HCT116 (cell line): ENCODE measurements around the gene SLC27A2. TPM values are rescaled to one million over a fixed set of nuclear protein-coding genes. Genes with fewer than 3 reads are reported as not detected.

Experiments
- ATAC-seq: fragments of 200-7000 bp; cut with Tn5 transposase; 2 replicates; pipeline ENCODE4 v1.9.1; 2020; ENCODE audit warnings: mild to moderate bottlenecking, moderate library complexity
- BruUV-seq: library from RNA; stranded (reverse); fragments of 400-500 nt; replicated peaks from 2 replicates; lab custom pipeline; 2021; lab: Mats Ljungman, UMichigan
- CTCF ChIA-PET: fragments of 300-600 bp; sonication (Branson Sonifier 250); formaldehyde crosslinking; loops from one replicate; lab custom pipeline; 2021; ENCODE audit warnings: antibody characterized with exemption; lab: Charles Lee
- POLR2A ChIA-PET: fragments of 300-600, 350-600 bp; sonication (Branson Sonifier 250); formaldehyde crosslinking; loops from one replicate; lab custom pipeline; 2021; ENCODE audit warnings: antibody characterized with exemption; lab: Charles Lee
- RAD21 ChIA-PET, 2 experiments: fragments of 300-600 bp; sonication (Branson Sonifier 250); formaldehyde crosslinking; loops; one replicate each; lab custom pipeline; 2023; ENCODE audit warnings: low total read pairs in 2 of 2; ENCODE audit not compliant: uncharacterized antibody in 2 of 2, unreplicated experiment in 2 of 2, low non-redundant PET in 1 of 2; lab: Charles Lee
- DNase-seq: peaks from one replicate; pipeline ENCODE4 v3.0.0-alpha.2; 2010; ENCODE audit warnings: low read depth, low spot score
- H2AFZ ChIP-seq: fragments of 200-600 bp; shearing (Covaris generic), sonication (generic); 2 replicates; pipeline ENCODE4 v1.6.1; 2017; ENCODE audit warnings: low read depth, mixed run types, mixed read lengths, antibody characterized with exemption, low read length; ENCODE audit not compliant: poor library complexity, severe bottlenecking
- H3K27ac ChIP-seq: 2 replicates; pipeline ENCODE4 v1.5.1; 2012; ENCODE audit warnings: low read depth, low read length
- H3K27me3 ChIP-seq: fragments of 200-600 bp; sonication (generic); 2 replicates; pipeline ENCODE4 v1.6.1; 2016; ENCODE audit warnings: mixed run types, low read length, mixed read lengths; ENCODE audit not compliant: insufficient read depth
- H3K36me3 ChIP-seq, 2 experiments: fragments of 200-500 bp in 1 of 2; fragments of 200-600 bp in 1 of 2; sonication (Bioruptor generic) in 1 of 2; sonication (generic) in 1 of 2; 2 replicates each; pipeline versions ENCODE4 v1.5.1 to v1.6.1; 2014 to 2016; ENCODE audit warnings: low read length in 2 of 2, inconsistent platforms in 1 of 2, mixed read lengths in 1 of 2, mixed run types in 1 of 2; ENCODE audit not compliant: insufficient read depth in 2 of 2, control insufficient read depth in 1 of 2
- H3K4me1 ChIP-seq, 2 experiments: fragments of 200-600 bp in 1 of 2; sonication (generic) in 1 of 2; 2 replicates each; pipeline versions ENCODE4 v1.5.1 to v1.6.1; 2012 to 2017; ENCODE audit warnings: low read length in 2 of 2, inconsistent platforms in 1 of 2, mild to moderate bottlenecking in 1 of 2, mixed read lengths in 1 of 2, mixed run types in 1 of 2, moderate library complexity in 1 of 2; ENCODE audit not compliant: insufficient read depth in 2 of 2, control insufficient read depth in 1 of 2
- H3K4me2 ChIP-seq: fragments of 200-600 bp; sonication (generic); 2 replicates; pipeline ENCODE4 v1.6.1; 2017; ENCODE audit warnings: mixed run types, low read length, mixed read lengths
- H3K4me3 ChIP-seq, 2 experiments: fragments of 200-600 bp in 1 of 2; sonication (generic) in 1 of 2; replicated peaks in 1 of 2; 2 replicates each; pipeline ENCODE4 v1.5.1; 2011 to 2016; ENCODE audit warnings: low read length in 2 of 2, control low read depth in 1 of 2, low read depth in 1 of 2, mild to moderate bottlenecking in 1 of 2, mixed read lengths in 1 of 2, mixed run types in 1 of 2
- H3K79me2 ChIP-seq: fragments of 200-600 bp; sonication (generic); 2 replicates; pipeline ENCODE4 v1.6.1; 2017; ENCODE audit warnings: mild to moderate bottlenecking, mixed run types, low read length, moderate library complexity, mixed read lengths; ENCODE audit not compliant: insufficient read depth
- H3K9ac ChIP-seq: fragments of 200-600 bp; sonication (generic); 2 replicates; pipeline ENCODE4 v1.6.1; 2016; ENCODE audit warnings: low read length, mixed read lengths
- H3K9me2 ChIP-seq: fragments of 200-600 bp; sonication (generic), shearing (Covaris generic); 2 replicates; pipeline ENCODE4 v1.6.1; 2017; ENCODE audit warnings: mixed run types, mild to moderate bottlenecking, moderate library complexity; ENCODE audit not compliant: insufficient read depth
- H3K9me3 ChIP-seq, 2 experiments: fragments of 200-500 bp in 1 of 2; fragments of 200-600 bp in 1 of 2; sonication (Bioruptor generic) in 1 of 2; sonication (generic) in 1 of 2; 2 replicates each; pipeline ENCODE4 v1.6.1; 2014 to 2017; ENCODE audit warnings: low read length in 2 of 2, mixed read lengths in 2 of 2, inconsistent platforms in 1 of 2, low read depth in 1 of 2, mild to moderate bottlenecking in 1 of 2, mixed run types in 1 of 2, moderate library complexity in 1 of 2; ENCODE audit not compliant: control insufficient read depth in 1 of 2, insufficient read depth in 1 of 2
- H4K20me1 ChIP-seq: fragments of 200-600 bp; sonication (generic), shearing (Covaris generic); 2 replicates; pipeline ENCODE4 v1.6.1; 2017; ENCODE audit warnings: mixed run types, mild to moderate bottlenecking, moderate library complexity; ENCODE audit not compliant: insufficient read depth
- CBX3 ChIP-seq: IDR thresholded peaks from 2 replicates; pipeline ENCODE4 v1.6.1; 2012; ENCODE audit warnings: low read depth
- CEBPB ChIP-seq: IDR thresholded peaks from 2 replicates; pipeline ENCODE4 v1.6.1; 2012; ENCODE audit warnings: low read depth
- EGR1 ChIP-seq: IDR thresholded peaks from 2 replicates; pipeline ENCODE4 v1.6.1; 2012; ENCODE audit warnings: low read depth
- EZH2phosphoT487 ChIP-seq: fragments of 200-600 bp; IDR thresholded peaks from 2 replicates; pipeline ENCODE4 v1.6.1; 2018; ENCODE audit warnings: antibody characterized with exemption, borderline replicate concordance
- POLR2A ChIP-seq: IDR thresholded peaks from 2 replicates; pipeline ENCODE4 v1.7.0; 2011; ENCODE audit warnings: borderline replicate concordance; ENCODE audit not compliant: insufficient read depth, insufficient read length; ENCODE audit errors: extremely low read depth
- RAD21 ChIP-seq: IDR thresholded peaks from 2 replicates; pipeline ENCODE4 v1.6.1; 2012; ENCODE audit warnings: low read depth, mild to moderate bottlenecking
- TCF7L2 ChIP-seq: IDR thresholded peaks from 2 replicates; pipeline ENCODE4 v1.7.0; 2011; ENCODE audit warnings: borderline replicate concordance, inconsistent platforms; ENCODE audit not compliant: insufficient read depth, insufficient read length; ENCODE audit errors: extremely low read depth
- YY1 ChIP-seq: IDR thresholded peaks from 2 replicates; pipeline ENCODE4 v1.6.1; 2011; ENCODE audit warnings: low read length, low read depth, moderate library complexity, mild to moderate bottlenecking; ENCODE audit not compliant: insufficient replicate concordance; ENCODE audit errors: extremely low read depth
- ZBTB33 ChIP-seq: IDR thresholded peaks from 2 replicates; pipeline ENCODE4 v1.6.1; 2011; ENCODE audit warnings: mild to moderate bottlenecking, low read length, moderate library complexity; ENCODE audit not compliant: insufficient replicate concordance; ENCODE audit errors: extremely low read depth
- intact Hi-C: fragments of 100-400 bp; cut with micrococcal nuclease; formaldehyde crosslinking; loops from 2 replicates; pipeline ENCODE4 v1.10.0; 2022
- total RNA-seq: library from RNA; stranded (reverse); gene quantifications from one replicate; pipeline ENCODE4 v1.2.1, GENCODE V29; 2021; ENCODE audit not compliant: unreplicated experiment
- TF ChIP-seq, protein P1 (sequence below), 3 experiments: fragments of 200-600 bp in 1 of 3; sonication (generic) in 1 of 3; IDR thresholded peaks in 2 of 3; conservative IDR thresholded peaks in 1 of 3; 2 replicates each; pipeline ENCODE4 v1.5.1; 2012 to 2017; ENCODE audit warnings: low read depth in 2 of 3, low read length in 2 of 3, antibody characterized with exemption in 1 of 3, borderline replicate concordance in 1 of 3, control low read depth in 1 of 3, mild to moderate bottlenecking in 1 of 3, mixed read lengths in 1 of 3, mixed run types in 1 of 3, moderate library complexity in 1 of 3; ENCODE audit not compliant: insufficient read depth in 1 of 3

The SLC27A2 gene
- total RNA-seq, 1 experiment from 2014 or later = 14.0 TPM

DNA sequence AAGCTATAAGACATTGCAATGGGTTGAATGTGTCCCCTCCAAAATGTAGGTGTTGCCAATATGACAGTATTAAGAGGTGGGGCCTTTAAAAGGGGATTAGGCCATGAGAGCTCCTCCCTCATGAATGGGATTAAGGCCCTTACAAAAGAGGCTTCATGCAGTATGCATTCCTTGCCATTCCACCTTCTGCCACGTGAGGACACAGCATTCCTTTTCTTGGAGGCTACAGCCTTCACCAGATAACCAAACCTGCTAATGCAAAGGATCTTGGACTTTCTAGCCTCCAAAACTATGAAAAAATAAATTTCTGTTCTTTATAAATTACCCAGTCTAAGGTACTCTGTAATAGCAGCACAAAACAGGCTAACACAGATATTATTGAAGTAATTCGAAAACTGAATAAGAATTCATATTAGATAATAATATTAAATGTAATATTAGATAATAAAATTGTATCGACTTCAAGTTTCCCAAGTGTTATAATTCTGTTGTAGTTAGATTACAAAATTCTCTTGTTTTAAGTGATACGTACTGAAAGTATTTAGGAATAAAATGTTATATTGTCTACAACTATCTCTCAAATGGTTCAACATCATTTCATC is 33.5 kb upstream of the SLC27A2 start:
- Histone ChIP-seq H3K4me3 (no peak overlapping the region), H4K20me1 (no peaks in the 10 kb centered on the region), H3K9me3 (no peaks in the 10 kb centered on the region), H3K9me2 (no peaks in the 10 kb centered on the region), H3K36me3 (no peaks in the 10 kb centered on the region), H3K79me2 (no peaks in the 10 kb centered on the region), H3K4me1 (peaks cover 2 to 27% of the 10 kb centered on the region in 2 experiments; a peak in 3 of 4 replicates), H2AFZ (no peak overlapping the region), H3K27me3 (no peaks in the 10 kb centered on the region), H3K4me2 (no peak overlapping the region), H3K27ac (no peak overlapping the region), H3K9ac (no peak overlapping the region)
- no TSS peak for BruUV-seq
- TF ChIP-seq TCF7L2 (no peak), POLR2A (no peak), CBX3 (peak; percentile 18; the same call in 1 of the 2 replicates), RAD21 (peak; percentile 89)
- TF ChIP-seq, protein P1, sequence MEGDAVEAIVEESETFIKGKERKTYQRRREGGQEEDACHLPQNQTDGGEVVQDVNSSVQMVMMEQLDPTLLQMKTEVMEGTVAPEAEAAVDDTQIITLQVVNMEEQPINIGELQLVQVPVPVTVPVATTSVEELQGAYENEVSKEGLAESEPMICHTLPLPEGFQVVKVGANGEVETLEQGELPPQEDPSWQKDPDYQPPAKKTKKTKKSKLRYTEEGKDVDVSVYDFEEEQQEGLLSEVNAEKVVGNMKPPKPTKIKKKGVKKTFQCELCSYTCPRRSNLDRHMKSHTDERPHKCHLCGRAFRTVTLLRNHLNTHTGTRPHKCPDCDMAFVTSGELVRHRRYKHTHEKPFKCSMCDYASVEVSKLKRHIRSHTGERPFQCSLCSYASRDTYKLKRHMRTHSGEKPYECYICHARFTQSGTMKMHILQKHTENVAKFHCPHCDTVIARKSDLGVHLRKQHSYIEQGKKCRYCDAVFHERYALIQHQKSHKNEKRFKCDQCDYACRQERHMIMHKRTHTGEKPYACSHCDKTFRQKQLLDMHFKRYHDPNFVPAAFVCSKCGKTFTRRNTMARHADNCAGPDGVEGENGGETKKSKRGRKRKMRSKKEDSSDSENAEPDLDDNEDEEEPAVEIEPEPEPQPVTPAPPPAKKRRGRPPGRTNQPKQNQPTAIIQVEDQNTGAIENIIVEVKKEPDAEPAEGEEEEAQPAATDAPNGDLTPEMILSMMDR (IDR thresholded peaks at IDR 0.05 in 2 of 3, conservative IDR thresholded peaks at IDR 0.05 in 1 of 3; ENCODE audit: borderline replicate concordance in 1 of 3, insufficient read depth in 1 of 3, low read depth in 2 of 3, low read length in 2 of 3) = peak; percentile 65 to 81 (median 73)
- intact Hi-C loops = loop anchor here (1.0 to 10.0 kb wide), 3 partner anchors 144 to 760 kb away; partner anchors contain the start of gene AP4E1
- ATAC-seq = peak; percentile 89
- RAD21 ChIA-PET = interaction anchor here (1.0 to 1.1 kb wide), 3 partner anchors 38 to 168 kb away, joined by 4 to 9 read pairs (median 8); no protein-coding TSS in a partner anchor
- CTCF ChIA-PET = interaction anchor here (0.6 to 5.8 kb wide), 8 partner anchors 9 to 271 kb away, joined by 3 to 116 read pairs (median 4); partner anchors contain the start of genes GABPB1 and SLC27A2
- DNase-seq = peak; percentile 81
- POLR2A ChIA-PET = interaction anchor here (1.2 kb wide), 2 partner anchors 8 to 168 kb away, joined by 3 to 4 read pairs; no protein-coding TSS in a partner anchor

DNA sequence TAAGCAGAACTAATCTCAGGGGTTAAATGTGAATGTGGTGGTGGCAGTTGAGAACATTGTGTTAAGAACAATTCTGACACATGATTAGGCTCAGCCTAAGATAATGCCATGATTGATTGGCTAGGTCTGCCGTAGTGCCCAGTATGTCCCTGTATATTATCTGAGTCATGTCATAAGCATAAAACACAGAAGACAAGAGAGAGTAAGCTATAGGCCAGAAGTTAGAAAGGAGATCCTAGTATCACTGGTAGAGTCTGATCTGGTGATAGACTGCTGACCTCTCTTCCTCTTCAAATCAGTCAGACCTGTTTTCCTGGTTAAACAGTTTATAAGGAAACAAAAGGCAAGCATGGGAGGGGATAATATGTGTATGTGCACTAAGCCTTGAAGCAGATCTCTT is 32.9 kb upstream of the SLC27A2 start:
- no peak for DNase-seq
- intact Hi-C loops = loop anchor here (10.0 kb wide), 1 partner anchor 144 kb away; no protein-coding TSS in a partner anchor
- Histone ChIP-seq H3K9me2 (no peaks in the 10 kb centered on the region), H3K79me2 (no peaks in the 10 kb centered on the region), H4K20me1 (no peaks in the 10 kb centered on the region), H3K9me3 (no peaks in the 10 kb centered on the region), H3K4me1 (peaks cover 2 to 27% of the 10 kb centered on the region in 2 experiments; a peak in 3 of 4 replicates), H3K27me3 (no peaks in the 10 kb centered on the region), H3K4me2 (no peak overlapping the region), H2AFZ (peak overlapping the region; percentile 36), H3K27ac (no peak overlapping the region), H3K36me3 (no peaks in the 10 kb centered on the region), H3K9ac (no peak overlapping the region), H3K4me3 (no peak overlapping the region)
- no TSS peak for BruUV-seq
- ChIA-PET CTCF (interaction anchor here (1.5 to 5.8 kb wide), 2 partner anchors 166 to 272 kb away, joined by 5 to 116 read pairs; no protein-coding TSS in a partner anchor), RAD21 (no interaction called here), POLR2A (interaction anchor here (1.2 kb wide), 1 partner anchor 167 kb away, joined by 4 read pairs; no protein-coding TSS in a partner anchor)
- no peak for ATAC-seq
- TF ChIP-seq, protein P1 (IDR thresholded peaks at IDR 0.05 in 2 of 3, conservative IDR thresholded peaks at IDR 0.05 in 1 of 3; ENCODE audit: borderline replicate concordance in 1 of 3, insufficient read depth in 1 of 3, low read depth in 2 of 3, low read length in 2 of 3) = no peak
- TF ChIP-seq TCF7L2 = no peak
- TF ChIP-seq EZH2phosphoT487 = no peak
- no peak for TF ChIP-seq CBX3
- no peak for TF ChIP-seq CEBPB
- no peak for TF ChIP-seq EGR1
- TF ChIP-seq YY1 = no peak
- TF ChIP-seq ZBTB33 = no peak
